Measurements from ENCODE around the gene KRT12. TPM values are rescaled to one million over a fixed set of nuclear protein-coding genes. Genes with fewer than 3 reads are reported as not detected.

KRT12 gene
- total RNA-seq = not detected in 2 replicates
- long read RNA-seq = 0 reads

DNA sequence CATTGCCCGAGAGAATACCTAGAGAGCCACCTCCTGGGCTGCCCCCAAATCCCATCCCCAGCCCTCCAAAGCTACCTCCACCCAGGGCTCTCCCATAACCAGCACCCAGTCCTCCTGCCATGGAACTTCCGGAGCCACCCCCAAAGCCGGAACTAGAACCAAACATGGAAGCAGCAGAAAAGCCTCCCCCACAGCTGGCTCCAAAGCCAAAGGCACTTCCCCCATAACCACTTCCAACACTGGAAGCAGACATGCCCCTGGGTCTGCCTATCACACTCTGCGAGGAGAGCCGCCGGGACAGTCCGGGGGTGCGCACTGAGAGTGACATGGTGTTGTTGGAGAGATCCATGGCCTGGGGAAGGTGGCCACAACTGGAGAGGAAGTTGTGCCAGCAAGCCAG lies at the start of gene KRT12:
Gene KRT12 (minus strand): TSS at position 386 of the 400 bp plus-strand sequence. CDS start 37 bp downstream, at position 349.
- Mint-ChIP-seq H3K4me1 (ENCODE audit: low read depth) (no peaks in the 10 kb centered on the region), H3K4me3 (ENCODE audit: low read depth) (no peak within 1 kb of the TSS), H3K9me3 (ENCODE audit: low read depth) (no peaks in the 10 kb centered on the region), H3K27ac (no peak within 1 kb of the TSS), H3K36me3 (ENCODE audit: insufficient read depth) (no peaks in the 10 kb centered on the region), H3K27me3 (peaks cover 6% of the 10 kb centered on the region)
- no peak for DNase-seq (ENCODE audit: low spot score, unreplicated experiment)
- TF ChIP-seq, protein P1, sequence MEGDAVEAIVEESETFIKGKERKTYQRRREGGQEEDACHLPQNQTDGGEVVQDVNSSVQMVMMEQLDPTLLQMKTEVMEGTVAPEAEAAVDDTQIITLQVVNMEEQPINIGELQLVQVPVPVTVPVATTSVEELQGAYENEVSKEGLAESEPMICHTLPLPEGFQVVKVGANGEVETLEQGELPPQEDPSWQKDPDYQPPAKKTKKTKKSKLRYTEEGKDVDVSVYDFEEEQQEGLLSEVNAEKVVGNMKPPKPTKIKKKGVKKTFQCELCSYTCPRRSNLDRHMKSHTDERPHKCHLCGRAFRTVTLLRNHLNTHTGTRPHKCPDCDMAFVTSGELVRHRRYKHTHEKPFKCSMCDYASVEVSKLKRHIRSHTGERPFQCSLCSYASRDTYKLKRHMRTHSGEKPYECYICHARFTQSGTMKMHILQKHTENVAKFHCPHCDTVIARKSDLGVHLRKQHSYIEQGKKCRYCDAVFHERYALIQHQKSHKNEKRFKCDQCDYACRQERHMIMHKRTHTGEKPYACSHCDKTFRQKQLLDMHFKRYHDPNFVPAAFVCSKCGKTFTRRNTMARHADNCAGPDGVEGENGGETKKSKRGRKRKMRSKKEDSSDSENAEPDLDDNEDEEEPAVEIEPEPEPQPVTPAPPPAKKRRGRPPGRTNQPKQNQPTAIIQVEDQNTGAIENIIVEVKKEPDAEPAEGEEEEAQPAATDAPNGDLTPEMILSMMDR (IDR thresholded peaks at IDR 0.05; ENCODE audit: unreplicated experiment) = no peak

DNA sequence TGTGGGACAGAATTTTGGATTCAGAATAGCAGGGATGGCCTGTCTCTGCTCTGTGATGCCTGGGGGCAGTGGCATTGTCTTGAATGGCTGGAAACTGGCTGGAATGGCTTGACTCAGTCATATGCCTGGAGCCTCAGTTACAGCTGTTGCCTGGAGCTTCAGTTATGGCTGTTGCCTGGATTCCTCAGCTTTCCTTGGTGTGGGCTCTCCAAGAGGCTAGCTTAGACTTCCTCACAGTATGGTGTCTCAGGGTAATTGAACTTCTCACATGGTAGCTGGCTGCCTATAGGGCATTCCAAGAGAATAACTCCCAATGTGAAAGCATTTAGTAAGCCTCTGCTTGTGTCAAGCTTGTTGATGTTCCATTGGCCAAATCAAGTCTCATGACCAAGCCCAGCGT lies 49.3 kb upstream of the KRT12 start:
- peaks cover 2% of the 10 kb centered on the region for H3K4me1 Mint-ChIP-seq (ENCODE audit: low read depth)

DNA sequence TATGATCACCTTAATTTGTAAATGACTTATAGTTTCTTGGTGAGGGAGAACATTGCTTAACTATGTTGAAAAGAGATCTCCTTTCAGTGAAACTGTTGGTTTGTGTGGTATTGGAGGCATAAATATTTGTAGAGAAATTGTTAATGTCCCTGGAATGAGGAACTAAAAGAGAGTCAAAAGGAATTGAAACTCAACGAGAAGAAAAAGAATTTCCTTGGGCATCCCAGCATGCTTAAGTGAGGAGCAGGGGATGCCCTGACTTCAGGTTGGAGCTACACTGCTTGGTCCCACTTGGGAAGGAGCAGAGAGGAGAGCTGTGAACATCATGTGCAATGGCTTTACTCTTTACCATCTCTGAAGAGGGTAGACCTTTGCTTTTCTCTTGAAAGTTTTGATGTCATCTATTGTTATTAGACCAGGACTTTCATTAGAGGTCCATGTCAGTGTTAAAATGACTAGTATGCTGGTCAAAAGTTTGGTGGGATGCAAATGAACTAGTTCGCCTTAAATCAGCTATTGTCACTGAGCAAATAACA lies 48.8 kb upstream of the KRT12 start:
- TF ChIP-seq, protein P1 (IDR thresholded peaks at IDR 0.05; ENCODE audit: unreplicated experiment) = no peak
- no peak for DNase-seq (ENCODE audit: low spot score, unreplicated experiment)
- Mint-ChIP-seq H3K4me3 (ENCODE audit: low read depth) (no peak overlapping the region), H3K27ac (no peak overlapping the region), H3K27me3 (no peaks in the 10 kb centered on the region), H3K9me3 (ENCODE audit: low read depth) (no peaks in the 10 kb centered on the region), H3K4me1 (ENCODE audit: low read depth) (peaks cover 2% of the 10 kb centered on the region), H3K36me3 (ENCODE audit: insufficient read depth) (no peaks in the 10 kb centered on the region)

More for the DNA sequence above, 49.3 kb upstream of the KRT12 start:
- TF ChIP-seq, protein P1 (IDR thresholded peaks at IDR 0.05; ENCODE audit: unreplicated experiment) = no peak
- no peaks in the 10 kb centered on the region for H3K36me3 Mint-ChIP-seq (ENCODE audit: insufficient read depth)
- no peak overlapping the region for H3K27ac Mint-ChIP-seq
- H3K4me3 Mint-ChIP-seq (ENCODE audit: low read depth) = no peak overlapping the region
- H3K9me3 Mint-ChIP-seq (ENCODE audit: low read depth) = no peaks in the 10 kb centered on the region
- no peaks in the 10 kb centered on the region for H3K27me3 Mint-ChIP-seq
- DNase-seq (ENCODE audit: low spot score, unreplicated experiment) = no peak

DNA sequence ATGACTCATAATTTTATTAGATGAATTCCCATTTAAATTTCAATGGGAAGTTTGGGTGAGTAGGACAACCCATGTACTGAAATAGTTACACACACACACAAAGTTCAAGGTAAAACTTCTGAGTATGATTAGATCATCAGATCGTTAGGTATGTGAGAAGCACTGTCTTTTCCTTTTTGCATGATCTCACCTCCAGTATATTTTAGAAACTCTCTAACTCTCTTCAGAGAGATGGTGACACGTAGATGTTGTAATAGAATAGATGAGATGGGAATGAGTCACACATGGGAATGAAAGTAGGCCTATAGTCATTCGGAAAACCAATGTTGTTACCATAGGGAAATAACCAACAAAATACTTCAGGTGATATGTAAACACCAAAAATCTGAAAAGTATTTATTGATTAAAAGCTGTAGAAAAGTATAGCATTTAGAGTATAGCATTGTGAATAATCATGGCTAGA lies 48.2 kb upstream of the KRT12 start:
- H3K27me3 Mint-ChIP-seq = no peaks in the 10 kb centered on the region
- no peak for DNase-seq (ENCODE audit: low spot score, unreplicated experiment)

DNA sequence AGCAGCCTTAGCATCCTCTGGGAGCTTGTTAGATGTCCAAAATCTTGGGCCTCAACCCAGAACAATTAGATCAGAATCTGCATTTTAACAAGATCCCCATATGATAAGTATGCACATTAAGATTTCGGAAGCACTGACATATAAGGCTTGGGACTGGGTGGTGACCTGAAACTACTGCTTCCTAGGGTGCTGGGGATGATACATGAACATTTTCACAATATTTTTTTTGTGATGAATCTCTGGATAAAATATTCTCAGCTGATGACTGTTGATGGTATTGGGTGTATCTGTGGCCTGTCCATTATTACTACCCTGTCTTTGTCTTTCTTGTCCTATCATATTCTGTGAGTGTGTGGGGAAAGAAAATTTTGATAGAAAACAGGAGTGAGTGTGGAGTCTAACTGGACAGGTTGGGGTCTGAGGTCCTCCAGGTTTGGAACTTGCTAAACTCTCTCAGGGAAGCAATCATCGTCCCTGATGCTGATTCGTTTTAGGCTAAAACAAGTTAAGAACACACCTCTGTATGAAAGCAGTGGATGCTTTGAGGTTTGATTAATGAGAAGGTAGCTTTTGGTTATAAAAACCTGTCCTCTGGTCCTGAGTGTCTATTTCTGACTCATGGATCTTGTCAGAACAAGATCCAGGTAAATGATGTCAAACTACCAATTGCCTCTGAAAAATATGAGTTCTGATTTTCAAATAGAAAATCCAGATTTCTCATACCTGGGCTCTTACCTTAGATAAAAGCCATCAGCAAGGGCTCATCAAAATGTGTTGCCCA lies 47.2 kb upstream of the KRT12 start:
- Mint-ChIP-seq H3K9me3 (ENCODE audit: low read depth) (no peaks in the 10 kb centered on the region), H3K4me1 (ENCODE audit: low read depth) (peaks cover 4% of the 10 kb centered on the region), H3K4me3 (ENCODE audit: low read depth) (no peak overlapping the region), H3K36me3 (ENCODE audit: insufficient read depth) (no peaks in the 10 kb centered on the region), H3K27me3 (no peaks in the 10 kb centered on the region), H3K27ac (no peak overlapping the region)
- DNase-seq (ENCODE audit: low spot score, unreplicated experiment) = no peak
- TF ChIP-seq, protein P1 (IDR thresholded peaks at IDR 0.05; ENCODE audit: unreplicated experiment) = no peak

More for the DNA sequence above, 48.2 kb upstream of the KRT12 start:
- TF ChIP-seq, protein P1 (IDR thresholded peaks at IDR 0.05; ENCODE audit: unreplicated experiment) = no peak
- Mint-ChIP-seq H3K9me3 (ENCODE audit: low read depth) (no peaks in the 10 kb centered on the region), H3K27ac (no peak overlapping the region), H3K4me1 (ENCODE audit: low read depth) (peaks cover 2% of the 10 kb centered on the region), H3K36me3 (ENCODE audit: insufficient read depth) (no peaks in the 10 kb centered on the region), H3K4me3 (ENCODE audit: low read depth) (no peak overlapping the region)
